H1 (cell line): ENCODE results near the gene RBM47. TPM values are rescaled to one million over a fixed set of nuclear protein-coding genes. Genes with fewer than 3 reads are reported as not detected.
"Not testable (repeated sequence)": the region's sequence is repeated elsewhere in the genome, so short reads cannot be mapped to it uniquely, and the experiment has no call there.

Experiments
- CTCF ChIA-PET: fragments of 300-600 bp; sonication (Branson Sonifier 250); formaldehyde crosslinking; loops from one replicate; lab custom pipeline; 2021; ENCODE audit not compliant: partially characterized antibody; lab: Charles Lee
- POLR2A ChIA-PET: fragments of 300-600 bp; sonication (Branson Sonifier 250); formaldehyde crosslinking; loops from one replicate; lab custom pipeline; 2021; ENCODE audit warnings: inconsistent platforms; ENCODE audit not compliant: partially characterized antibody; lab: Charles Lee
- DNase-seq, 2 experiments: peaks; one replicate each; pipeline versions ENCODE4 v3.0.0 to v3.0.0-alpha.2; 2010 to 2022; ENCODE audit warnings: low spot score in 2 of 2, low read depth in 1 of 2, mixed read lengths in 1 of 2
- FAIRE-seq: peaks from 2 replicates; lab custom pipeline; 2011; peaks lifted over from hg19 to GRCh38; lab: Jason Lieb, UNC
- H2AFZ ChIP-seq: 2 replicates; pipeline ENCODE4 v1.8.1; 2012; ENCODE audit warnings: low read length, inconsistent platforms
- H2AK5ac ChIP-seq: 2 replicates; pipeline ENCODE4 v1.6.1; 2013; ENCODE audit warnings: low read depth, low read length
- H2BK120ac ChIP-seq: replicated peaks from 2 replicates; pipeline ENCODE3; 2013; ENCODE audit warnings: low read depth, low read length, inconsistent platforms
- H2BK12ac ChIP-seq: 2 replicates; pipeline ENCODE4 v1.6.1; 2013; ENCODE audit warnings: low read depth, low read length
- H2BK15ac ChIP-seq: 2 replicates; pipeline ENCODE4 v1.6.1; 2013; ENCODE audit warnings: low read length
- H2BK20ac ChIP-seq: 2 replicates; pipeline ENCODE4 v1.6.1; 2013; ENCODE audit warnings: low read length
- H2BK5ac ChIP-seq: 2 replicates; pipeline ENCODE4 v1.6.1; 2013; ENCODE audit warnings: low read depth, low read length
- H3K14ac ChIP-seq: 2 replicates; pipeline ENCODE4 v1.6.1; 2013; ENCODE audit warnings: inconsistent platforms; ENCODE audit not compliant: insufficient read length
- H3K18ac ChIP-seq: 2 replicates; pipeline ENCODE4 v1.6.1; 2013; ENCODE audit warnings: low read length; ENCODE audit errors: extremely low read depth
- H3K23ac ChIP-seq: 2 replicates; pipeline ENCODE4 v1.6.1; 2013; ENCODE audit warnings: inconsistent platforms; ENCODE audit not compliant: insufficient read length
- H3K23me2 ChIP-seq: 2 replicates; pipeline ENCODE4 v1.6.1; 2013; ENCODE audit warnings: low read depth, low read length
- H3K27ac ChIP-seq: 2 replicates; pipeline ENCODE4 v1.6.1; 2011; ENCODE audit warnings: low read depth, low read length, inconsistent platforms
- H3K27me3 ChIP-seq, 4 experiments: replicated peaks in 1 of 4; 1 replicate in 1 of 4; 2 replicates in 3 of 4; pipeline versions ENCODE4 v1.6.1 to v1.8.1; 2011 to 2013; ENCODE audit warnings: low read length in 3 of 4, mild to moderate bottlenecking in 3 of 4, inconsistent platforms in 2 of 4, mixed read lengths in 2 of 4, moderate library complexity in 1 of 4; ENCODE audit not compliant: control insufficient read depth in 3 of 4, insufficient read depth in 3 of 4; ENCODE audit errors: extremely low read depth in 1 of 4
- H3K36me3 ChIP-seq, 4 experiments: 2 replicates each; pipeline versions ENCODE4 v1.6.1 to v1.8.1; 2011 to 2013; ENCODE audit warnings: mild to moderate bottlenecking in 4 of 4, low read length in 3 of 4, moderate library complexity in 2 of 4, control low read depth in 1 of 4, inconsistent platforms in 1 of 4; ENCODE audit not compliant: insufficient read depth in 4 of 4, control insufficient read depth in 2 of 4
- H3K4ac ChIP-seq: replicated peaks from 2 replicates; pipeline ENCODE3; 2013; ENCODE audit warnings: low read length, low read depth, mixed read lengths, inconsistent platforms; ENCODE audit not compliant: insufficient read length
- H3K4me1 ChIP-seq, 4 experiments: replicated peaks in 1 of 4; 1 replicate in 1 of 4; 2 replicates in 3 of 4; pipeline versions ENCODE4 v1.6.1 to v1.8.1; 2011 to 2013; ENCODE audit warnings: low read length in 3 of 4, inconsistent platforms in 2 of 4, mixed read lengths in 1 of 4; ENCODE audit not compliant: insufficient read depth in 4 of 4, control insufficient read depth in 3 of 4
- H3K4me2 ChIP-seq, 2 experiments: 2 replicates each; pipeline versions ENCODE4 v1.6.1 to v1.8.1; 2011 to 2013; ENCODE audit warnings: low read depth in 2 of 2, low read length in 2 of 2, control low read depth in 1 of 2, inconsistent platforms in 1 of 2, mild to moderate bottlenecking in 1 of 2; ENCODE audit not compliant: insufficient read depth in 1 of 2
- H3K4me3 ChIP-seq, 4 experiments: fragments of 200-600, 300-600 bp in 1 of 4; sonication (generic), shearing (Covaris generic), sonication (Bioruptor Twin) in 1 of 4; 2 replicates each; pipeline versions ENCODE4 v1.5.1 to v1.8.1; 2011 to 2016; ENCODE audit warnings: low read length in 4 of 4, low read depth in 3 of 4, control low read depth in 2 of 4, inconsistent platforms in 2 of 4, mild to moderate bottlenecking in 2 of 4, mixed read lengths in 1 of 4, moderate library complexity in 1 of 4; ENCODE audit not compliant: insufficient read depth in 2 of 4; ENCODE audit errors: extremely low read depth in 1 of 4
- H3K56ac ChIP-seq: replicated peaks from 2 replicates; pipeline ENCODE3; 2013; ENCODE audit warnings: low read depth, mild to moderate bottlenecking, mixed read lengths, low read length, inconsistent platforms; ENCODE audit not compliant: insufficient read length
- H3K79me1 ChIP-seq: 2 replicates; pipeline ENCODE4 v1.6.1; 2013; ENCODE audit warnings: low read depth, low read length, control low read depth
- H3K79me2 ChIP-seq, 2 experiments: 2 replicates each; pipeline versions ENCODE4 v1.6.1 to v1.8.1; 2012 to 2013; ENCODE audit warnings: low read length in 2 of 2, mild to moderate bottlenecking in 2 of 2, inconsistent platforms in 1 of 2; ENCODE audit not compliant: insufficient read depth in 2 of 2, control insufficient read depth in 1 of 2
- H3K9ac ChIP-seq, 4 experiments: replicated peaks in 1 of 4; 1 replicate in 1 of 4; 2 replicates in 3 of 4; pipeline versions ENCODE4 v1.6.1 to v1.8.1; 2011 to 2013; ENCODE audit warnings: low read depth in 3 of 4, low read length in 3 of 4, control low read depth in 2 of 4, mild to moderate bottlenecking in 2 of 4, moderate library complexity in 2 of 4, inconsistent platforms in 1 of 4; ENCODE audit errors: extremely low read depth in 1 of 4
- H3K9me3 ChIP-seq, 2 experiments: 2 replicates each; pipeline versions ENCODE4 v1.6.1 to v1.8.1; 2012 to 2013; ENCODE audit warnings: mild to moderate bottlenecking in 2 of 2, moderate library complexity in 2 of 2, control low read depth in 1 of 2, inconsistent platforms in 1 of 2, low read depth in 1 of 2, low read length in 1 of 2, mixed read lengths in 1 of 2; ENCODE audit not compliant: insufficient read depth in 2 of 2
- H4K20me1 ChIP-seq, 2 experiments: replicated peaks in 1 of 2; 2 replicates each; pipeline versions ENCODE3 to v1.8.1; 2011 to 2013; ENCODE audit warnings: inconsistent platforms in 2 of 2, low read length in 2 of 2, mild to moderate bottlenecking in 1 of 2; ENCODE audit not compliant: insufficient read depth in 2 of 2, control insufficient read depth in 1 of 2
- H4K5ac ChIP-seq: 2 replicates; pipeline ENCODE4 v1.6.1; 2013; ENCODE audit warnings: low read length, low read depth, mixed read lengths, inconsistent platforms; ENCODE audit not compliant: insufficient read length
- H4K8ac ChIP-seq: 2 replicates; pipeline ENCODE4 v1.8.0; 2013; ENCODE audit warnings: mild to moderate bottlenecking, moderate library complexity, low read length, inconsistent platforms; ENCODE audit not compliant: insufficient read depth; ENCODE audit errors: extremely low read depth
- H4K91ac ChIP-seq: replicated peaks from 2 replicates; pipeline ENCODE3; 2013; ENCODE audit warnings: low read length, mixed read lengths, inconsistent platforms; ENCODE audit not compliant: insufficient read length
- WGBS, 2 experiments: shearing (Covaris generic) in 1 of 2; methylation state at CpG; one replicate each; pipeline versions ENCODE4 v1.1.6 to v1.1.7; 2013 to 2015; ENCODE audit warnings: low lambda C conversion rate in 2 of 2, mixed read lengths in 2 of 2, inconsistent platforms in 1 of 2, low coverage in 1 of 2, missing lambda C conversion rate in 1 of 2; ENCODE audit not compliant: insufficient replicate concordance in 2 of 2, insufficient coverage in 1 of 2, insufficient read length in 1 of 2; ENCODE audit errors: extremely low coverage in 1 of 2, missing lambda C conversion rate in 1 of 2; 5-methylcytosine and 5-hydroxymethylcytosine counted together
- polyA plus RNA-seq, 7 experiments: library from polyadenylated mRNA; depleted of rRNA in 3 of 7; stranded (reverse) in 5 of 7; unstranded in 2 of 7; fragments of >200 nt in 5 of 7; fragments of 200-250 nt in 2 of 7; gene quantifications; 1 replicate in 5 of 7; 2 replicates in 1 of 7; 4 replicates in 1 of 7; pipeline versions ENCODE4 v1.2.1 to v1.2.3, GENCODE V29; 2011 to 2013; ENCODE audit warnings: missing spikeins in 2 of 7, mixed read lengths in 2 of 7
- total RNA-seq: library from RNA; stranded (reverse); fragmentation: NEBNext Ultra II Directional; extraction: Animal tissue kit (Norgen Biotek cat#: 25700); gene quantifications from 2 replicates; pipeline ENCODE4 v1.2.1, GENCODE V29; 2021

RBM47 gene
- total and polyA plus RNA-seq, 2 of the 8 experiments (the other 6 are each of a cell fraction or from before 2014, with no cell fraction given): 42.8 to 78.9 TPM

- POLR2A ChIA-PET, H3K79me1 ChIP-seq, H2AK5ac ChIP-seq, H3K56ac ChIP-seq, H3K9ac ChIP-seq, H3K4ac ChIP-seq, DNase-seq, H4K5ac ChIP-seq, H4K91ac ChIP-seq, H2BK12ac ChIP-seq, H4K8ac ChIP-seq, H3K4me2 ChIP-seq, H2BK20ac ChIP-seq, H3K18ac ChIP-seq, H2BK120ac ChIP-seq, H3K23me2 ChIP-seq, H3K4me3 ChIP-seq, H2AFZ ChIP-seq, H3K27me3 ChIP-seq, H4K20me1 ChIP-seq, H3K23ac ChIP-seq, H3K27ac ChIP-seq, H3K79me2 ChIP-seq, H3K14ac ChIP-seq, H3K9me3 ChIP-seq, H3K36me3 ChIP-seq, H2BK5ac ChIP-seq, FAIRE-seq, H2BK15ac ChIP-seq: not testable (repeated sequence)
- WGBS, 2 experiments: 97% methylated on average over 9 of the region's 9 CpGs; no CpG with 5 or more reads in 1 of the 2 experiments
- H3K4me1 ChIP-seq: peaks cover 0 to 10% (median 3%) of the 10 kb centered on the region in 4 experiments; a peak in 3 of 7 replicates
- CTCF ChIA-PET: interaction anchor here (1.0 kb wide), 1 partner anchor 9 kb away, joined by 3 read pairs; no protein-coding TSS in a partner anchor
These were observed 237.4 kb downstream of the RBM47 start for GRCh38 chr4:40392241-40392640.
